Measurements from ENCODE around the gene LRTM2.
A peak's percentile ranks its signal among the peaks of the same experiment; 100 is the strongest.

LRTM2 gene

DNA sequence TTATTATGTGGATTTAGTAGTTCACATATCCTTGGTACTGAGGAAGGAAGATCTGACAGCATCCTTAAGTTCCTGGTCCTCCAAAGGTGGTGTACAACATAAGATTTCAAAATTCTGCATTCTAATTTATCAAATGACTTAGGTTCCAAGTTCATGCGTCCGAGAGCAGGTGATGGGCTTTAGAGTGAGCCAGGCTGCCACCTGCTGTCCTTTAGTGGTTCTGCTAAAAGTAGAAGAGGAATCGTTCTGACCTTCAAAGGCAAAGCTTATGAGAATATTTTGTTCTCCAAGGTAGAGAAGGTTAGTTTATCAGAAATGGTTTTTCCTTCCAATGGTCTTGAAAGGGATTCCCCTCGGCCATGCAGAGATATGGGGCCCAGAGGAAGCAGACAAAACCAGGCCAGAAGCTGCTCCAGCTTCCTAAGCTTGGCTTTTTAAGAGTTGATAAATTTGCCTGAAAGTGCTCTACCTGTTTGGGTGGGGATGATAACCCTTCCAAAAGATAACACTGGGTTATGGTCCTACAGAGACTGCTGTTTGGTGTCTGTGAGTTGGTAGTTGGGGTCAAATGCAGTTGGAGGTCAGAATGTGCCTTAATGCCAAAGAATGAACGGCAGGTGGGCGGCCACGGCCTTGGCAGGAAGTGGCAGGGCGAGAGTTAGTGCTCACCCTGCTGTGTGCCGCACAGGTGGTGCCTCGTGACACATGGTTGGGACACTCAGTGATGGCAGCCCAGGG, 29.1 kb upstream of the LRTM2 start:
- DNase-seq (ENCODE audit: low read depth, low spot score): no peak

DNA sequence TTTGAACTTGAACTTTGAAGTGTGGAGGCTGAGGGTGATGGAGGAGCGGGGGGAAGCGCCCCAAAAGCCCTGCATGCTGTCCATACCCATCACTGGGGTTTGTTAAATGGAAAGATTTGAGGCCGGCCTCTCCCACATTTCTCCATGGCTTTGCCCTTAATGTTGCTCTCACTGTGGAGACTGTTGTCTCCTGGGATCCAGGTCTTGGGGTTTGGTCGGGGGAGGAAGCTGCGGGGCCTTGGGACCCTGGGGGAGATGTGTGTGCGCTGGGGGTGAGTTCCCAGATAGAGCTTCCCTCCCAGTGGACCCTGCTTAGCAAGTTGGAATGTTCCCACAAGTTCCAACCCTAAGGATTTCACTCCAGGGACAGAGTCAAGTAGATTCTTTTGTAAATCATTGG, 28.0 kb upstream of the LRTM2 start:
- H3K4me3 ChIP-seq (ENCODE audit: low read length): no peak overlapping the region
- WGBS (ENCODE audit: insufficient coverage, insufficient read length): no CpG with 5 or more reads among the region's 6 CpGs
- H3K27ac ChIP-seq (ENCODE audit: low read length): no peak overlapping the region
- no peaks in the 10 kb centered on the region; the same call in 1 of the 2 replicates for H3K27me3 ChIP-seq (ENCODE audit: control insufficient read depth, insufficient read depth, low read length)
- DNase-seq (ENCODE audit: low read depth, low spot score): no peak
- H3K36me3 ChIP-seq (ENCODE audit: control insufficient read depth, insufficient read depth, low read length): no peaks in the 10 kb centered on the region; the same call in 1 of the 2 replicates
- H3K9me3 ChIP-seq (ENCODE audit: control insufficient read depth, insufficient read depth, low read length): no peaks in the 10 kb centered on the region
- peaks cover 6% of the 10 kb centered on the region for H3K4me1 ChIP-seq (ENCODE audit: control insufficient read depth, insufficient read depth, low read length)

More for the DNA sequence above, 29.1 kb upstream of the LRTM2 start:
- H3K36me3 ChIP-seq (ENCODE audit: control insufficient read depth, insufficient read depth, low read length): peaks cover 2% of the 10 kb centered on the region; the same call in 1 of the 2 replicates
- no CpG with 5 or more reads among the region's 10 CpGs for WGBS (ENCODE audit: insufficient coverage, insufficient read length)
- peaks cover 3% of the 10 kb centered on the region for H3K4me1 ChIP-seq (ENCODE audit: control insufficient read depth, insufficient read depth, low read length)
- H3K9me3 ChIP-seq (ENCODE audit: control insufficient read depth, insufficient read depth, low read length): no peaks in the 10 kb centered on the region
- no peak overlapping the region for H3K27ac ChIP-seq (ENCODE audit: low read length)
- H3K27me3 ChIP-seq (ENCODE audit: control insufficient read depth, insufficient read depth, low read length): no peaks in the 10 kb centered on the region; the same call in 1 of the 2 replicates
- H3K4me3 ChIP-seq (ENCODE audit: low read length): no peak overlapping the region

GRCh38 chr12:1793426-1794210, 26.7 kb upstream of the LRTM2 start:
- no peaks in the 10 kb centered on the region for H3K36me3 ChIP-seq (ENCODE audit: control insufficient read depth, insufficient read depth, low read length)
- no peaks in the 10 kb centered on the region for H3K9me3 ChIP-seq (ENCODE audit: control insufficient read depth, insufficient read depth, low read length)
- H3K4me3 ChIP-seq (ENCODE audit: low read length): no peak overlapping the region
- no peak overlapping the region for H3K27ac ChIP-seq (ENCODE audit: low read length)
- H3K27me3 ChIP-seq (ENCODE audit: control insufficient read depth, insufficient read depth, low read length): no peaks in the 10 kb centered on the region
- no peak for DNase-seq (ENCODE audit: low read depth, low spot score)
- WGBS (ENCODE audit: insufficient coverage, insufficient read length): no CpG with 5 or more reads among the region's 26 CpGs
- peaks cover 6% of the 10 kb centered on the region for H3K4me1 ChIP-seq (ENCODE audit: control insufficient read depth, insufficient read depth, low read length)

GRCh38 chr12:1794440-1795090, 25.8 kb upstream of the LRTM2 start:
- Histone ChIP-seq H3K4me3 (ENCODE audit: low read length) (no peak overlapping the region), H3K27me3 (ENCODE audit: control insufficient read depth, insufficient read depth, low read length) (no peaks in the 10 kb centered on the region), H3K4me1 (ENCODE audit: control insufficient read depth, insufficient read depth, low read length) (peaks cover 6% of the 10 kb centered on the region), H3K9me3 (ENCODE audit: control insufficient read depth, insufficient read depth, low read length) (no peaks in the 10 kb centered on the region), H3K27ac (ENCODE audit: low read length) (no peak overlapping the region), H3K36me3 (ENCODE audit: control insufficient read depth, insufficient read depth, low read length) (no peaks in the 10 kb centered on the region)
- WGBS (ENCODE audit: insufficient coverage, insufficient read length): no CpG with 5 or more reads among the region's 15 CpGs
- DNase-seq (ENCODE audit: low read depth, low spot score): no peak

DNA sequence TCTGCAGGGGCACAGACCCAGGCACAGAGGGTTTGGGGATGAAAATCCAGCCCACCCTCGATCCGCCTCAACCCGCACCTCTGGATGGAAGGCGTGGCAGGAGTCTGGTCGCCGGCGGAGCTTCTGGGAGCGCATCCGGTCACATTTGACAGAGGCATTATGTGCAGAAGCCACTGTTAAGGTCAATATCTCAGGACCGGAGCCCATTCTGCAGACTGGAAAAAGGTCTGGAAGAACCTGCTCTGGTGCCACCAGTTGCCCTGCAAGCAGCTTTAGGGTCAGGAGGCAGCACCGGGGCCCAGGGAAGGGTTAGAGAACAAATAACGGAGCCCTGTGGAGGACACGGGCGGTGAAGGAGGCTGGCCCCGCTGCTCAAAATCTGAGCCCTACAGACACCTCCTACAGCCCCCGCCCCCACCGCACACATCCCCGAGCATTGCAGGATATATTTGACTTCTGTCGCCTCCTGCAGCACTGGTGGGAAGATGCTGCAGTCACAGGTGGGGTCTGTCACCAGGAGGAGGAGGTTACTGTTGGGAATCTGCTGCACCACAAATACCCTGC, 25.1 kb upstream of the LRTM2 start:
- no peak for DNase-seq (ENCODE audit: low read depth, low spot score)

DNA sequence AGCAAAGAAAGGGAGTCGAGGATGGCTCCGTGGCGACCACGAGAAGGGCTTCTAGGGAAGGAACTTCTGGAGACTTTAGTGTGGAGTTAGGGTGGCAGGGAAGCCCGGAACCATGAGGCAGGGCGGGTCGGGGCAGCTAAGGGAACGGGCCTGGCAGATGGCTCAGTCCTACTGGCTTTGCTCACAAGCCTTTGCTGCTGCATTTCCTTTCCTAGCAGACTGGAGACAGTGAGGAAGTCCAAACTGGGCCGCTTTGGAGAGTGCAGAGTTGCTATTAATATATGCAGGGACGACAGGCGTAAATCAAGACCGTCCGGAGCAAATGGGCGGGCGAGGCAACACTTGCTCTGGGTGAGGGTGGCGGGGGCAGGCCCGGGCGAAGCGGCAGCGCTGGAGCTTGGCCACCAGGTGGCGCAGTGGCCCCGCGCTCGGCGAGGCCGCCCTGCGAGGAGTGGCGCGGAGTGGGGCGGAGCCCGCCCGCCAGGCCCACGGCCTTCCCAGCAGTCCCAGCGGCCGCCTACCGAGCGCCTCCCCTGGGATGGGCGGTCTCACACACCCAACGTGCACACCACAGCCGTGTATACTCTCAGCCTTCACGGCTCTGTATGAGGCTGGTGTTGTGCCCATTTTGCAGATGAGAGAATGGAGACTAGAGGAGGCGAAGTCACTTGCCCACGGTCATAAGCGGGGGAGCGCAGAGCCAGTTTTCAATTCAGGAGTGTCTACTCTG, 24.4 kb upstream of the LRTM2 start:
- no peak overlapping the region for H3K4me3 ChIP-seq (ENCODE audit: low read length)

More for the DNA sequence above, 25.1 kb upstream of the LRTM2 start:
- Histone ChIP-seq H3K36me3 (ENCODE audit: control insufficient read depth, insufficient read depth, low read length) (no peaks in the 10 kb centered on the region), H3K27me3 (ENCODE audit: control insufficient read depth, insufficient read depth, low read length) (no peaks in the 10 kb centered on the region), H3K4me1 (ENCODE audit: control insufficient read depth, insufficient read depth, low read length) (peaks cover 6% of the 10 kb centered on the region), H3K27ac (ENCODE audit: low read length) (no peak overlapping the region), H3K4me3 (ENCODE audit: low read length) (no peak overlapping the region), H3K9me3 (ENCODE audit: control insufficient read depth, insufficient read depth, low read length) (no peaks in the 10 kb centered on the region)
- no CpG with 5 or more reads among the region's 19 CpGs for WGBS (ENCODE audit: insufficient coverage, insufficient read length)

GRCh38 chr12:1796515-1797010, 23.8 kb upstream of the LRTM2 start:
- DNase-seq (ENCODE audit: low read depth, low spot score): no peak
- Histone ChIP-seq H3K27me3 (ENCODE audit: control insufficient read depth, insufficient read depth, low read length) (no peaks in the 10 kb centered on the region), H3K9me3 (ENCODE audit: control insufficient read depth, insufficient read depth, low read length) (no peaks in the 10 kb centered on the region), H3K27ac (ENCODE audit: low read length) (no peak overlapping the region), H3K4me1 (ENCODE audit: control insufficient read depth, insufficient read depth, low read length) (peaks cover 6% of the 10 kb centered on the region), H3K4me3 (ENCODE audit: low read length) (no peak overlapping the region), H3K36me3 (ENCODE audit: control insufficient read depth, insufficient read depth, low read length) (no peaks in the 10 kb centered on the region)
- no CpG with 5 or more reads among the region's 43 CpGs for WGBS (ENCODE audit: insufficient coverage, insufficient read length)

More for the DNA sequence above, 24.4 kb upstream of the LRTM2 start:
- Histone ChIP-seq H3K36me3 (ENCODE audit: control insufficient read depth, insufficient read depth, low read length) (no peaks in the 10 kb centered on the region), H3K9me3 (ENCODE audit: control insufficient read depth, insufficient read depth, low read length) (no peaks in the 10 kb centered on the region), H3K4me1 (ENCODE audit: control insufficient read depth, insufficient read depth, low read length) (peaks cover 6% of the 10 kb centered on the region), H3K27me3 (ENCODE audit: control insufficient read depth, insufficient read depth, low read length) (no peaks in the 10 kb centered on the region), H3K27ac (ENCODE audit: low read length) (no peak overlapping the region)
- no CpG with 5 or more reads among the region's 45 CpGs for WGBS (ENCODE audit: insufficient coverage, insufficient read length)
- peak; percentile 39 for DNase-seq (ENCODE audit: low read depth, low spot score)

DNA sequence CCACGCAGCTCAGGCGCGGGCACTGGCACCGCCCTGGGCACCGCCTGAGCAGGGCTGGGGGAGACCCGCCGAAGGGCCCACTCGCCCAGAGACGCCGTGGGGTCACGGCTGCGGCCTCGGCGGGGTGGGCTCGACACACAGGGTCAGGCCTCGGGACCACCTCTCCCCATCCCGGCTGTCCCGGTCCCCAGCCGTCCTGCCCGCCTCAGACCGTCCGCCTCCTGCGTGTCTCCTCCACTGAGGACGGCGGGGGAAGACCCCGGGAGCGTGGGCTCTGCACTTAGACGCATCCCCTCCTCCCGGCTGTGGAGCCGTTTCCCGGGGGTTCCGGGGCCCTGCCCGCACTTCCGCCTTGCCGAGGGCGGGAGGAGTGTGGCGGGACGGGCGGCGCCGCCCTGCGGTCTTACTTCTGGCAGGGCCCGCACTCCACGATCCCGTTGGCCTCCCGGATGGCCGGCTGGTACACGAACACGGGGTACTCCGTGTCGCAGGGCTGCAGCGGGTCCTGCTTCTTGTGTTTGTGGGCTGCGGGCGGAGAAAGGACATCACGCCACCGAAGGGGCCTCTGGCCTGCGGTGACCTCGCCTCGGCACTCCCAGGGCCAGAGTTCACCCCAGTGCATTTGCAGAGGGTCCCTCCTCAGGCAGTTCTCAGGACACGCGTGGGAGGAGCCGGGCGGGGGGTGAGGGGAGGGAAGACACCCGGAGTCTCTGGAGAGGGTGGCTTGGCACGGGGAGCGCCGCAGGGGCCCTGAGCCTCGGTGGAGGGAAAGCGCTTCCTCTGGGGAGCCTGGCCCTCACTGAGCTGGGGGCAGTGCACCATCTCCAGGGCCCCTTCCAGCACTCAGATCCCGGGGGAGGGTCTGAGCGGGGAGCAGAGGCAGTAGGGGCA, 23.1 kb upstream of the LRTM2 start:
- H3K9me3 ChIP-seq (ENCODE audit: control insufficient read depth, insufficient read depth, low read length): no peaks in the 10 kb centered on the region
- no peak overlapping the region for H3K4me3 ChIP-seq (ENCODE audit: low read length)
- H3K27ac ChIP-seq (ENCODE audit: low read length): no peak overlapping the region
- H3K27me3 ChIP-seq (ENCODE audit: control insufficient read depth, insufficient read depth, low read length): no peaks in the 10 kb centered on the region
- DNase-seq (ENCODE audit: low read depth, low spot score): no peak
- no CpG with 5 or more reads among the region's 71 CpGs for WGBS (ENCODE audit: insufficient coverage, insufficient read length)
- no peaks in the 10 kb centered on the region for H3K36me3 ChIP-seq (ENCODE audit: control insufficient read depth, insufficient read depth, low read length)
- H3K4me1 ChIP-seq (ENCODE audit: control insufficient read depth, insufficient read depth, low read length): peaks cover 6% of the 10 kb centered on the region

GRCh38 chr12:1797991-1798640, 22.2 kb upstream of the LRTM2 start:
- Histone ChIP-seq H3K36me3 (ENCODE audit: control insufficient read depth, insufficient read depth, low read length) (no peaks in the 10 kb centered on the region), H3K4me3 (ENCODE audit: low read length) (no peak overlapping the region), H3K27ac (ENCODE audit: low read length) (no peak overlapping the region), H3K27me3 (ENCODE audit: control insufficient read depth, insufficient read depth, low read length) (no peaks in the 10 kb centered on the region), H3K9me3 (ENCODE audit: control insufficient read depth, insufficient read depth, low read length) (no peaks in the 10 kb centered on the region), H3K4me1 (ENCODE audit: control insufficient read depth, insufficient read depth, low read length) (peaks cover 6% of the 10 kb centered on the region)
- no CpG with 5 or more reads among the region's 22 CpGs for WGBS (ENCODE audit: insufficient coverage, insufficient read length)
- no peak for DNase-seq (ENCODE audit: low read depth, low spot score)

Data from iPS DF 6.9 (cell line).